GM12891 (cell line): ENCODE data around the gene ACTN2.

Experiments used
- DNase-seq: peaks from one replicate; pipeline ENCODE4 v3.0.0; 2011; ENCODE audit warnings: low spot score; ENCODE audit not compliant: insufficient read length
- FAIRE-seq: peaks from 2 replicates; lab custom pipeline; 2011; peaks lifted over from hg19 to GRCh38; lab: Jason Lieb, UNC
- PAX5 ChIP-seq: IDR thresholded peaks from 2 replicates; pipeline ENCODE4 v1.6.1; 2011; ENCODE audit warnings: low read length, moderate library complexity, mild to moderate bottlenecking; ENCODE audit not compliant: insufficient read depth, severe bottlenecking
- POLR2A ChIP-seq: IDR thresholded peaks from 2 replicates; pipeline ENCODE4 v1.6.1; 2011; ENCODE audit warnings: low read depth, low read length, control low read depth
- POLR2AphosphoS5 ChIP-seq: IDR thresholded peaks from 2 replicates; pipeline ENCODE4 v1.6.1; 2011; ENCODE audit warnings: low read depth, low read length, control low read depth
- POU2F2 ChIP-seq: IDR thresholded peaks from 2 replicates; pipeline ENCODE4 v1.6.1; 2011; ENCODE audit warnings: low read depth, mild to moderate bottlenecking, control low read depth, low read length, moderate library complexity
- SPI1 ChIP-seq: IDR thresholded peaks from 2 replicates; pipeline ENCODE4 v1.6.1; 2011; ENCODE audit warnings: low read depth, low read length, control low read depth
- TAF1 ChIP-seq: IDR thresholded peaks from 2 replicates; pipeline ENCODE4 v1.6.1; 2011; ENCODE audit warnings: low read depth, low read length, control low read depth

ACTN2 gene

GRCh38 chr1:236786453-236786852 lies 100.2 kb downstream of the ACTN2 start:
- no peak for FAIRE-seq
- TF ChIP-seq PAX5 = no peak
- no peak for TF ChIP-seq SPI1
- no peak for TF ChIP-seq POU2F2
- TF ChIP-seq POLR2A = no peak
- no peak for TF ChIP-seq TAF1
- TF ChIP-seq POLR2AphosphoS5 = no peak

DNA sequence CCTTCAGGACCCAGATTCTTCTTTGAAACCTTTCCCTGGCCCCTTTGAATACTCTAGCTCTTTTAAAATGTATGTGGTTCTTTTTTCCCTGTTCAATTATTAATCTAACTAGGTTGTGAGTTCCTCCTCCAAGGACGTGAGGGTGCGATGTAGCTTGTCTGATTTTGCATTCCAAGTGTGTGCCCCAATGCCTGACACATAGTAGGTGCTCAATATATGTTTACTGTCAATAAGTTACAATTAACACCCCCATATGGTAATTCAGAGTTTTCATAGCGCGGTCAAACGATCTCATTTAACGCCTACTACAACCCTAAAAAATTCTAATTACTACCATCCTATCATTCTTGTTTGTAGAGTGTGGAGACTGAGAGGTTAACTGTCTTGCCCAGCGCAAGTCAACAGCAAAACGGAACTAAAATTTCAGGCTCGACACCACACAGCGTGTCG lies 108.3 kb downstream of the ACTN2 start:
- TF ChIP-seq SPI1 (no peak), POLR2A (no peak), TAF1 (no peak), POLR2AphosphoS5 (no peak), POU2F2 (no peak), PAX5 (no peak)
- FAIRE-seq (no peak), DNase-seq (no peak)

More at GRCh38 chr1:236786453-236786852, 100.2 kb downstream of the ACTN2 start:
- no peak for DNase-seq

GRCh38 chr1:236795035-236795756 lies 108.9 kb downstream of the ACTN2 start, which contains the start of gene MTR:
MTR (plus strand) TSS chr1:236795292; CDS start chr1:236795704, 412 bp downstream.
- DNase-seq (peak; percentile 91), FAIRE-seq (peak; percentile 97)
- TF ChIP-seq TAF1 (peak; percentile 93), POLR2AphosphoS5 (peak; percentile 95), SPI1 (no peak), POU2F2 (peak; percentile 77; the same call in 1 of the 2 replicates), PAX5 (no peak), POLR2A (peak; percentile 88)

DNA sequence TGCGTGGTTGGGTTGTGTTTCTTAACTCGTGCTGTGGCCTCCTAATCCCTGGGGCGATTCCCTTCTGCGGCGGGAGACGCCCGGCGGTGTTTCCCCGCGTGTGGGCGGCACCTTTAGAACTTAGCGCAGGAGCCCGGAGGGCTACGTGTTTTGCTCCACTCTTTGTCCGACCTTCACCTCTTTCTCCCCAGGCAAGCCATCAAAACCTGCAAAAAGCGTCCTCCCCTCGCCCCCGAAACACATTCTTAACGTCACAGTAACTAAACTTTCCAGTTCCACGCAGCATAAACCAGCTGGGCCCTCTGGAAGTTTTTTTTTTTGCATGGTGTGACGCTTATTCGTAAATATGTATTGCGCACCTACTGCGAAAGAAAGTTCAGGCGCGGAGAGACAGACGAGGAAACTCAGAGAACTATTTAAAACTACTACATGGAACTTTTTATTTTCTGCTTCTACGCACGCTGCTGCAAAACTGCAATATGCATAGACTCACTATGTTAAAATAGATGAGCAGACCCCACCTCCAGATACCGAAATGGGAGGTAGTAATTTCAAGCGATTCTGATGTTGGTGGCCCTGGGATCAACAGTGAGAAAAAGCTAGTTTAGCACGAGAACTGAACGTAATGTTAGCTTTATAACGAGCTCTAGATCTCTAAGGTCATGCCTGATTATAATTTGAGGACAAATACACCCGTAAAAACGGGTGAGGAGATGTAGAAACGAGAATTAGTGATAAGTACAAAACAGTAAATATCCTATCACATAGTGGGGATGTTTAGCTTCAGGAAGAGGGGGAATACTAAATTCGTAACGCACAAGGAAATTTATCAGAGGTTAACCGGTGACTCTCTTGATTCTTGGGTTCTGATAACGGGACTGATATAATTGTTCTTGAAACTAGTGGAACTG lies 109.7 kb downstream of the ACTN2 start:
- TF ChIP-seq SPI1 = no peak
- TF ChIP-seq POLR2A = no peak
- FAIRE-seq (peak; percentile 56), DNase-seq (no peak)

DNA sequence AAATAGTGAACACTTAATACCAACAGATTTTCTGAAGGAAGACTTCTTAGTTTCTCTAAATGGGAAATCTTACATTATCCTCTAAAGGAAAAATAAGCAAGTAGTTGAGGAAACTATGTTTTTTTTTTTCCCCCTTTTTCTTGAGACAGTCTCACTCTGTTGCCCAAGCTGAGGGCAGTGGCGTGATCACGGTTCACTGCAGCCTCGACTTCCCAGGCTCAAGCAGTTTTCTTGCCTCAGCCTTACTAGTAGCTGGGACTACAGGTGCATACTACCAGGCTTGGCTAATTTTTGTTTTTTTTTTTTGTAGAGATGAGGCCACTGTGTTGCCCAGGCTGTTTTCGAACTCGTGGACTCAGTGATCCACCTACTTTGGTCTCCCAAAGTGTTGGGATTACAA lies 112.7 kb downstream of the ACTN2 start:
- DNase-seq (no peak), FAIRE-seq (no peak)
- TF ChIP-seq POU2F2 (no peak), SPI1 (no peak), TAF1 (no peak), POLR2A (no peak), POLR2AphosphoS5 (no peak), PAX5 (no peak)

- FAIRE-seq (no peak), DNase-seq (no peak)
- TF ChIP-seq PAX5 = no peak
- no peak for TF ChIP-seq POU2F2
- no peak for TF ChIP-seq SPI1
- no peak for TF ChIP-seq TAF1
- no peak for TF ChIP-seq POLR2AphosphoS5
- TF ChIP-seq POLR2A = no peak
Observed at GRCh38 chr1:236800002-236800620, 113.8 kb downstream of the ACTN2 start.

DNA sequence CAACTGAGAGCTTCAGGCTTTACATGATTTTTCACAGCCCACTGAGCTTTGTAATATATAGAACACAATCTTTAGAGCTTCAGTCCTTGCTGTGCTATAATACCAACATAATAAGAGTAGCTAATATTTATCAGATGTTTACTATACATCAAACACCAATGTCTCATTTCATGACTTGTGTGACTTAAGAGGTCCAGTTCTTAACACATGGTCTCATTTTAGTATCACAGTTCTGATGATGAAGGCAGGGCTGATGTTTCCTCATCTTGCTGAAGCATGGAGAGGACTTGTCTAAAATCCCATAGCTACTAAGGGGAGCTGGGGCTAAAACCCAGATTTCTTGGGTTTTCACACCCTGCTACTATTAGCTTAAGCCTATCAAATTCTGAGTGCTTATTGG lies 114.3 kb downstream of the ACTN2 start:
- peak; percentile 33 for FAIRE-seq
- DNase-seq = no peak
- TF ChIP-seq POU2F2 (no peak), PAX5 (no peak), TAF1 (no peak), POLR2A (no peak), POLR2AphosphoS5 (no peak), SPI1 (no peak)

DNA sequence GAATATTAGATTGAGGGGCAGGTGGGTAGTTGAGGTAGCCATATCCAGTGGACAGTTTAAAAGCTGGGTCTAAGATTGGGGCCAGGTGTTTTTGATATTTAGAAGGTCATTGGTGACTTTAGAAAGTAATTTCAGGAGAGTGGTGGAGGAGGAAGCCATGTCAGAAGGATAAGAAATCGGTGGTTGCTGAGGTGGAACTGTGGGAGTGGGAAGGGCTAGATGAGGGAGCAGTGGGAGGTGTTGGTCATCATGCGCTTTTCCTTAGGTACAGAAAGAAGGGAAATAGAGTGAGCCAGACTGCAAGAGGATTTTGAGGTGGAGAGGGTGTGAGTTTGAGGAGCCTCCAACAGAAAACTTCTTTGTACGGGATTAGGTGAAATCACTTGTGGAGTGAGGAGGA lies 116.0 kb downstream of the ACTN2 start:
- FAIRE-seq = no peak
- TF ChIP-seq SPI1 (no peak), POU2F2 (no peak), POLR2A (no peak), TAF1 (no peak), POLR2AphosphoS5 (no peak), PAX5 (no peak)
- no peak for DNase-seq

DNA sequence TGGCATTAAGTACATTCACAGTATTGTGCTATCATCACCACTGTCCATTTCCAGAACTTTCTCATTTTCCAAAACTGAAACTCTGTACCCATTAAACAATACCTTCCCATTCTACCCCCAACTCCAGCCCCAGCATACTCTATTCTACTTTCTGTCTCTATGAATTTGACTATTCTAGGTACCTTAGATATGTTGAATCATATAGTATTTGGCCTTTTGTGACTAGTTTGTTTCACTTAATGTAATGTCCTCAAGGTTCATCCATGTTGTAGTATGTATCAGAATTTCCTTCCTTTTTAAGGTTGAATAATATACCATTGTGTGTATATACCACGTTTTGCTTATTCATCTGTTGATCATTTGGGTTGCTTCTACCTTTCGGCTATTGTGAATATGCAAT lies 120.3 kb downstream of the ACTN2 start:
- FAIRE-seq = no peak
- DNase-seq = no peak
- no peak for TF ChIP-seq TAF1
- TF ChIP-seq POLR2AphosphoS5 = no peak
- no peak for TF ChIP-seq POLR2A
- TF ChIP-seq PAX5 = no peak
- no peak for TF ChIP-seq POU2F2
- no peak for TF ChIP-seq SPI1

DNA sequence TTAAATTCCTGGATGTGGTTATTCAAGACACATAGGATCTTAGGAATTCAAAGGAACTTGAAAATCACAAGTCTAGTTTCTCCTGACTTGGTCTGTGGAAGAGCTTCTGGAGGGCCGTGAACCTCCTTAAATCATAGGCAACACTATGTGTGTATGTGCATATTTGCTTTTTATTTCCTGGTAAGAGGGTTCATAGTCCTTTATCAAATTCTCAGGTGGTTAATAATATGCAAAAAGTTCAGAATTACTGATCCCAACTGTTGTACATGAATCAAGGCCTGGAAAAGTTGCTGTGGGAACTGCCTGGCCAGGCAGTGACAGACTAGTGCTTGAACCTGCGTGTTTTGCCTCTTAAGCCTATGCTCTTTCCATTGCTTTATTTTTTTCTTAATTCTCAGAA lies 121.7 kb downstream of the ACTN2 start:
- DNase-seq = no peak
- TF ChIP-seq TAF1 (no peak), POLR2A (no peak), SPI1 (no peak), POU2F2 (no peak), POLR2AphosphoS5 (no peak), PAX5 (no peak)
- FAIRE-seq = no peak
